Keratinocyte (primary cell): Measurements from ENCODE around the gene PCBD1. TPM values are rescaled to one million over a fixed set of nuclear protein-coding genes. Genes with fewer than 3 reads are reported as not detected.

Experiments used
- DNase-seq: peaks from one replicate; pipeline ENCODE4 v3.0.0-alpha.2; 2011; ENCODE audit warnings: low read depth, missing footprints, low spot score
- FAIRE-seq: peaks from 2 replicates; lab custom pipeline; 2011; peaks lifted over from hg19 to GRCh38; lab: Jason Lieb, UNC
- H2AFZ ChIP-seq: 2 replicates; pipeline ENCODE4 v1.6.0; 2012; ENCODE audit warnings: low read length, control low read depth, inconsistent platforms; ENCODE audit not compliant: control insufficient read depth
- H3K27ac ChIP-seq: 2 replicates; pipeline ENCODE4 v1.5.1; 2011; ENCODE audit warnings: low read length; ENCODE audit not compliant: control insufficient read depth, insufficient read depth
- H3K27me3 ChIP-seq: 3 replicates; pipeline ENCODE4 v1.6.0; 2011; ENCODE audit warnings: low read length; ENCODE audit not compliant: control insufficient read depth, insufficient read depth; ENCODE audit errors: extremely low read depth
- H3K36me3 ChIP-seq, 2 experiments: 2 replicates in 1 of 2; 3 replicates in 1 of 2; pipeline ENCODE4 v1.5.1; 2011; ENCODE audit warnings: low read length in 2 of 2, mild to moderate bottlenecking in 1 of 2; ENCODE audit not compliant: control insufficient read depth in 2 of 2, insufficient read depth in 2 of 2; ENCODE audit errors: extremely low read depth in 1 of 2
- H3K4me1 ChIP-seq: 3 replicates; pipeline ENCODE4 v1.5.1; 2011; ENCODE audit warnings: low read length; ENCODE audit not compliant: control insufficient read depth, insufficient read depth; ENCODE audit errors: extremely low read depth
- H3K4me2 ChIP-seq: 3 replicates; pipeline ENCODE4 v1.6.0; 2011; ENCODE audit warnings: low read depth, low read length; ENCODE audit not compliant: control insufficient read depth, insufficient read depth; ENCODE audit errors: extremely low read depth
- H3K4me3 ChIP-seq, 3 experiments: fragments of 200-600 bp in 1 of 3; sonication (generic) in 1 of 3; 2 replicates in 2 of 3; 3 replicates in 1 of 3; pipeline ENCODE4 v1.5.1; 2011 to 2016; ENCODE audit warnings: low read length in 3 of 3, mild to moderate bottlenecking in 3 of 3, control low read depth in 2 of 3, inconsistent platforms in 1 of 3, low read depth in 1 of 3, mixed read lengths in 1 of 3, mixed run types in 1 of 3, moderate library complexity in 1 of 3; ENCODE audit not compliant: control insufficient read depth in 2 of 3, insufficient read depth in 2 of 3; ENCODE audit errors: extremely low read depth in 1 of 3
- H3K79me2 ChIP-seq: 2 replicates; pipeline ENCODE4 v1.6.0; 2012; ENCODE audit warnings: low read length; ENCODE audit not compliant: control insufficient read depth, insufficient read depth
- H3K9ac ChIP-seq: 3 replicates; pipeline ENCODE4 v1.6.0; 2011; ENCODE audit warnings: low read length; ENCODE audit not compliant: control insufficient read depth, insufficient read depth; ENCODE audit errors: extremely low read depth
- H3K9me1 ChIP-seq: 3 replicates; pipeline ENCODE4 v1.6.0; 2011; ENCODE audit warnings: low read length; ENCODE audit not compliant: control insufficient read depth, insufficient read depth; ENCODE audit errors: extremely low read depth
- H3K9me3 ChIP-seq: 2 replicates; pipeline ENCODE4 v1.5.1; 2012; ENCODE audit warnings: low read depth, low read length; ENCODE audit not compliant: control insufficient read depth
- H4K20me1 ChIP-seq: 3 replicates; pipeline ENCODE4 v1.6.0; 2011; ENCODE audit warnings: low read length; ENCODE audit not compliant: control insufficient read depth, insufficient read depth; ENCODE audit errors: extremely low read depth
- EZH2 ChIP-seq: IDR thresholded peaks from one replicate; pipeline ENCODE4 v1.6.1; 2012; ENCODE audit warnings: inconsistent platforms, mild to moderate bottlenecking, low read length, moderate library complexity
- dilution Hi-C: fragments of 300-500 bp; cut with MboI; formaldehyde crosslinking; loops from one replicate; pipeline ENCODE4 v1.7.0; 2020; ENCODE audit warnings: low sequenced_read_pairs; ENCODE audit not compliant: extremely low pct_ligation_motif_present
- polyA plus RNA-seq, 5 experiments: library from polyadenylated mRNA; depleted of rRNA in 3 of 5; stranded (reverse) in 3 of 5; stranded (forward) in 1 of 5; unstranded in 1 of 5; fragments of >200 nt; gene quantifications; 1 replicate in 1 of 5; 2 replicates in 3 of 5; 3 replicates in 1 of 5; pipeline versions ENCODE4 v1.2.1 to v1.2.3, GENCODE V29; 2011 to 2012; ENCODE audit warnings: missing spikeins in 2 of 5, low read depth in 1 of 5, low replicate concordance in 1 of 5
- TF ChIP-seq, protein P1 (sequence below), 3 experiments: IDR thresholded peaks in 1 of 3; conservative IDR thresholded peaks in 1 of 3; optimal IDR thresholded peaks in 1 of 3; 2 replicates in 2 of 3; 3 replicates in 1 of 3; pipeline versions ENCODE3 to v1.5.1; 2011; ENCODE audit warnings: low read length in 3 of 3, mild to moderate bottlenecking in 3 of 3, moderate library complexity in 2 of 3, control low read depth in 1 of 3, inconsistent platforms in 1 of 3; ENCODE audit not compliant: insufficient read depth in 2 of 3; ENCODE audit errors: extremely low read depth in 1 of 3

Gene PCBD1
- polyA plus RNA-seq, 1 donor (not counting 4 experiments of a cell fraction or from before 2014, with no cell fraction given), result 41.5 TPM

DNA sequence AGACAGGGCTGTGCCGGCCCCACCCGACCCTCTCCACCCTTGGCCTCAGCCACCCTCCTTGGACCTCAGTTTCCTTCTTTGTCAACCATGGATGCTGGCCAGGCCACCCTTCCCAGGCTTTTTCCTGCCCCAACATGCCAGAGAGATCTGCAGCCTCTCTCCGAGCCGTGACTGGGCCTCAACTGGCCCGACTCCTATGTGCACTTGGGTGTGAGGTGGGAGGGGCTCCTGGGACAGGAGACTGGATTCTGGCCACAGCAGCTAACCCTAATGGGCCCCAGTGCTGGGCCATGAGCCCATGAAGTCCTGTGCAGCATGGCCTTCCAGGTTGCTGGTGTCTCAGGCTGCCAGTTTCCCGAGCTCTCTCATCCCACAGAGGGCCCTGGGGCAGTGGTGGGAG lies 47.7 kb upstream of the PCBD1 start:
- peaks cover 5% of the 10 kb centered on the region for H4K20me1 ChIP-seq
- H3K27me3 ChIP-seq, result peaks cover 49% of the 10 kb centered on the region
- dilution Hi-C loops, result no loop called here
- no peaks in the 10 kb centered on the region for H3K9me1 ChIP-seq
- peaks cover 4% of the 10 kb centered on the region for H3K4me1 ChIP-seq
- no peaks in the 10 kb centered on the region for H3K79me2 ChIP-seq
- H3K27ac ChIP-seq, result no peak overlapping the region
- H3K36me3 ChIP-seq, result no peaks in the 10 kb centered on the region
- DNase-seq, result no peak
- no peak overlapping the region for H2AFZ ChIP-seq
- H3K9ac ChIP-seq, result no peak overlapping the region
- H3K4me3 ChIP-seq, result no peak overlapping the region
- H3K4me2 ChIP-seq, result no peak overlapping the region
- no peaks in the 10 kb centered on the region for H3K9me3 ChIP-seq
- TF ChIP-seq, protein P1, sequence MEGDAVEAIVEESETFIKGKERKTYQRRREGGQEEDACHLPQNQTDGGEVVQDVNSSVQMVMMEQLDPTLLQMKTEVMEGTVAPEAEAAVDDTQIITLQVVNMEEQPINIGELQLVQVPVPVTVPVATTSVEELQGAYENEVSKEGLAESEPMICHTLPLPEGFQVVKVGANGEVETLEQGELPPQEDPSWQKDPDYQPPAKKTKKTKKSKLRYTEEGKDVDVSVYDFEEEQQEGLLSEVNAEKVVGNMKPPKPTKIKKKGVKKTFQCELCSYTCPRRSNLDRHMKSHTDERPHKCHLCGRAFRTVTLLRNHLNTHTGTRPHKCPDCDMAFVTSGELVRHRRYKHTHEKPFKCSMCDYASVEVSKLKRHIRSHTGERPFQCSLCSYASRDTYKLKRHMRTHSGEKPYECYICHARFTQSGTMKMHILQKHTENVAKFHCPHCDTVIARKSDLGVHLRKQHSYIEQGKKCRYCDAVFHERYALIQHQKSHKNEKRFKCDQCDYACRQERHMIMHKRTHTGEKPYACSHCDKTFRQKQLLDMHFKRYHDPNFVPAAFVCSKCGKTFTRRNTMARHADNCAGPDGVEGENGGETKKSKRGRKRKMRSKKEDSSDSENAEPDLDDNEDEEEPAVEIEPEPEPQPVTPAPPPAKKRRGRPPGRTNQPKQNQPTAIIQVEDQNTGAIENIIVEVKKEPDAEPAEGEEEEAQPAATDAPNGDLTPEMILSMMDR (optimal IDR thresholded peaks at IDR 0.05 in 1 of 3, IDR thresholded peaks at IDR 0.05 in 1 of 3, conservative IDR thresholded peaks at IDR 0.05 in 1 of 3; ENCODE audit: extremely low read depth in 1 of 3, insufficient read depth in 2 of 3, low read length in 3 of 3), result no peak
- TF ChIP-seq EZH2, result no peak
- FAIRE-seq, result no peak

DNA sequence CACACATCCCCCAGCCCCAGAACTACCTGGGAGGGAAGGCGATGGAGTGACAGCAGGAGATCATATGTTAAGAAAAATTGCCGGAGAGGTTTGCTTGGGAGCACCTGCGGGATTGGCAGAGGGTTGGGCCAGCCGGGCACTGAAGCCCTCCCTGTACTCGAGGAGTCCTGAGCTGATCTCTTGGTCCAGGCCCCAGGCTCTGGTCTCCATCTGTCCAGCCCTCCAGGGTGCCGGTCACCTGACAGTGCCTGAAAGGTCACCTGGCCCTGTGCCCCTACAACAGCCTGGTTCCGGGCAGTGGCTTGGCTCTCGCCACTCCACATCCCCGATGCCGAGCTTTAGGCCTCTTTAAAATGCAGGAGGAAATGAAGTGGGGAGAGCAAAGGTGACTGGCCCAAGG lies 47.3 kb upstream of the PCBD1 start:
- H3K4me2 ChIP-seq, result no peak overlapping the region
- H3K9me3 ChIP-seq, result no peaks in the 10 kb centered on the region
- no peak for FAIRE-seq
- no peak overlapping the region for H2AFZ ChIP-seq
- no peak for TF ChIP-seq EZH2
- TF ChIP-seq, protein P1 (optimal IDR thresholded peaks at IDR 0.05 in 1 of 3, IDR thresholded peaks at IDR 0.05 in 1 of 3, conservative IDR thresholded peaks at IDR 0.05 in 1 of 3; ENCODE audit: extremely low read depth in 1 of 3, insufficient read depth in 2 of 3, low read length in 3 of 3), result no peak
- dilution Hi-C loops, result no loop called here
- no peak overlapping the region for H3K4me3 ChIP-seq
- H3K9me1 ChIP-seq, result no peaks in the 10 kb centered on the region
- no peak for DNase-seq
- H3K4me1 ChIP-seq, result peaks cover 9% of the 10 kb centered on the region
- no peaks in the 10 kb centered on the region for H3K36me3 ChIP-seq
- H3K27me3 ChIP-seq, result peaks cover 49% of the 10 kb centered on the region
- no peak overlapping the region for H3K27ac ChIP-seq
- no peaks in the 10 kb centered on the region for H3K79me2 ChIP-seq
- no peak overlapping the region for H3K9ac ChIP-seq
- H4K20me1 ChIP-seq, result peaks cover 9% of the 10 kb centered on the region
